Type B pancreatic cell (in vitro differentiated cells): Measurements from ENCODE around the gene CCDC3. TPM values are rescaled to one million over a fixed set of nuclear protein-coding genes. Genes with fewer than 3 reads are reported as not detected.
A peak's percentile ranks its signal among the peaks of the same experiment; 100 is the strongest.

Experiments
- DNase-seq: peaks from one replicate; pipeline ENCODE4 v3.0.0; 2021; ENCODE audit warnings: mixed read lengths; ENCODE audit not compliant: unreplicated experiment; ENCODE audit errors: extremely low spot score
- H3K27ac Mint-ChIP-seq: 2 replicates; pipeline ENCODE4 v1.8.0; 2021; ENCODE audit warnings: mild to moderate bottlenecking, mixed read lengths
- H3K27me3 Mint-ChIP-seq: 2 replicates; pipeline ENCODE4 v1.8.0; 2021; ENCODE audit warnings: mixed read lengths
- H3K36me3 Mint-ChIP-seq: 2 replicates; pipeline ENCODE4 v1.8.0; 2021; ENCODE audit warnings: mixed read lengths
- H3K4me1 Mint-ChIP-seq: one replicate; pipeline ENCODE4 v1.8.0; 2021; ENCODE audit warnings: mixed read lengths; ENCODE audit not compliant: unreplicated experiment
- H3K4me3 Mint-ChIP-seq: 2 replicates; pipeline ENCODE4 v1.8.0; 2021; ENCODE audit warnings: mild to moderate bottlenecking, mixed read lengths
- H3K9me3 Mint-ChIP-seq: 2 replicates; pipeline ENCODE4 v1.8.0; 2021; ENCODE audit warnings: mixed read lengths
- total RNA-seq: library from RNA; stranded (reverse); gene quantifications from 2 replicates; pipeline ENCODE4 v1.2.1, GENCODE V29; 2021; ENCODE audit warnings: low replicate concordance
- TF ChIP-seq, protein P1 (sequence below): fragments of 200-600 bp; sonication (generic); conservative IDR thresholded peaks from 2 replicates; pipeline ENCODE4 v1.5.0; 2021; ENCODE audit warnings: antibody characterized with exemption, mild to moderate bottlenecking

The CCDC3 gene
- total RNA-seq, 1 donor from 2014 or later: 17.6 TPM

DNA sequence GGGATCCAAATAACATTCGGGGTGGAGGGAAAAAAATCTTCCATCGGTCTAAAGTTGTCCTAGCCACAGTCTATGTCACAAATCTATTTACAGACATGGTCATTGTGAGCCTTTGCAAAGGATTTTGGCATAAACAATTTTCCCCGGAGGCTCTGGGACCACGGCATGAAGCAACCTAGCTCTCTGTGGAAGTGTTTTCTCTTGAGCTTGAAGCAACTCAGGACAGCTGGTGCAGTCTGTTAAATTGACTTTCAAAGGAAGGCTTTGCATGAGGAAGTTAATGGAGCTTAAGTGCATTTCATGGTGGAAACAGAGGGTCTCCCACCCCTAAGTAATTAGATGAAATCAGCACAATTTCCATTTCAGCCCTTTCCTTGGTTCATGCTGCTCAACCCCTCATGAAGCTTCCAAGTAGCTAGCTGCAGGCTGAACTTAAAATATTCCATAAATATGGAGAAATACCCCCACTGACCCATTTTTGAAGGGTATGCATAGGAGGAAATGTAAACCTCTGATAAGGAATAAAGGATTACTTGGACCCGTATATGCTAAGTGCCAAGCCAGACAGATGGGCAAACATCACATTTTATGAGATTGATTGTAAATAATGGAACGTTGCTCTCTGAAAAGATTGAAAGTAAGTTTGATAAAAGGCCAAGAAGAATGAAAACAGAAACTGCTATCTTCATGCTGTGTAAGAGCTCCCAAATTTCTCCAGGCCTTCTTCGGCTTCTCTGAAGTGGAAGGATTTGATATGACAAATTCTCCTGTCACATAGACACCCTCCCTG, 39.9 kb downstream of the CCDC3 start:
- Mint-ChIP-seq H3K4me3 (no peak overlapping the region), H3K27ac (no peak overlapping the region), H3K4me1 (peaks cover 17% of the 10 kb centered on the region), H3K36me3 (no peaks in the 10 kb centered on the region), H3K9me3 (no peaks in the 10 kb centered on the region), H3K27me3 (no peaks in the 10 kb centered on the region)
- TF ChIP-seq, protein P1, sequence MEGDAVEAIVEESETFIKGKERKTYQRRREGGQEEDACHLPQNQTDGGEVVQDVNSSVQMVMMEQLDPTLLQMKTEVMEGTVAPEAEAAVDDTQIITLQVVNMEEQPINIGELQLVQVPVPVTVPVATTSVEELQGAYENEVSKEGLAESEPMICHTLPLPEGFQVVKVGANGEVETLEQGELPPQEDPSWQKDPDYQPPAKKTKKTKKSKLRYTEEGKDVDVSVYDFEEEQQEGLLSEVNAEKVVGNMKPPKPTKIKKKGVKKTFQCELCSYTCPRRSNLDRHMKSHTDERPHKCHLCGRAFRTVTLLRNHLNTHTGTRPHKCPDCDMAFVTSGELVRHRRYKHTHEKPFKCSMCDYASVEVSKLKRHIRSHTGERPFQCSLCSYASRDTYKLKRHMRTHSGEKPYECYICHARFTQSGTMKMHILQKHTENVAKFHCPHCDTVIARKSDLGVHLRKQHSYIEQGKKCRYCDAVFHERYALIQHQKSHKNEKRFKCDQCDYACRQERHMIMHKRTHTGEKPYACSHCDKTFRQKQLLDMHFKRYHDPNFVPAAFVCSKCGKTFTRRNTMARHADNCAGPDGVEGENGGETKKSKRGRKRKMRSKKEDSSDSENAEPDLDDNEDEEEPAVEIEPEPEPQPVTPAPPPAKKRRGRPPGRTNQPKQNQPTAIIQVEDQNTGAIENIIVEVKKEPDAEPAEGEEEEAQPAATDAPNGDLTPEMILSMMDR: no peak
- no peak for DNase-seq

GRCh38 chr10:12960941-12961340, 40.6 kb downstream of the CCDC3 start:
- TF ChIP-seq, protein P1: no peak

DNA sequence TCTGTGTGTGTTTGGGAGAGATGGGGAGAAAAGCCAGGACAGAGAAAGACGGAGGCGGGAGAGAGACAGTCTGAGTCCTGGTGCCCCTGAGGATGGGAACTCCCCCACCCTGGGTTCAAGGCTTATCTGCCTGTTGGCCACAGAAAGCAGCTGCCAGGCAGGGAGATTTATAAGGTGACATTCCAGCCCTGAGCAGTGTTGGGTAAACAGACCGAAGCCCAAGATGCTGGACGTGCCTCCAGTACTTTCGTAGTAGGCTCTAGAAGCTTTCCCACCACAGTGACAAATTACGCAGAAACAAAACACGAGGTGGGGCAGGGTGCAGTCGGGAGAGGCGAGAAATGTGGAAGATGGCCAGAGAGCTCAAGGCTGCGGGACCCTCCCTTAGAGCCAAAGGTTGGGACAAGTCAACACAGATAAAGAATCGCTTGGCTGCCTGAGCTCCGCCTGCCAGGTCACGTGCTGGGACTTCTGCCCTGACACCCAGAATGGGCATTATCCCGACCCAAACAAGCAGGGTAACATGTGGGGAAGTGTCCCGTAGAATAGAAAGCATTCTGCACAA, 41.1 kb downstream of the CCDC3 start:
- Mint-ChIP-seq H3K27ac (peak overlapping the region; percentile 53), H3K4me1 (peaks cover 17% of the 10 kb centered on the region), H3K9me3 (no peaks in the 10 kb centered on the region), H3K4me3 (peak overlapping the region; percentile 13), H3K27me3 (no peaks in the 10 kb centered on the region), H3K36me3 (no peaks in the 10 kb centered on the region)
- TF ChIP-seq, protein P1: no peak
- no peak for DNase-seq

More at GRCh38 chr10:12960941-12961340, 40.6 kb downstream of the CCDC3 start:
- Mint-ChIP-seq H3K4me3 (no peak overlapping the region), H3K9me3 (no peaks in the 10 kb centered on the region), H3K27ac (peak overlapping the region; percentile 53), H3K4me1 (peaks cover 17% of the 10 kb centered on the region), H3K36me3 (no peaks in the 10 kb centered on the region), H3K27me3 (no peaks in the 10 kb centered on the region)
- no peak for DNase-seq

- H3K27me3 Mint-ChIP-seq: no peaks in the 10 kb centered on the region
- no peak overlapping the region for H3K4me3 Mint-ChIP-seq
- peaks cover 17% of the 10 kb centered on the region for H3K4me1 Mint-ChIP-seq
- no peak for DNase-seq
- H3K27ac Mint-ChIP-seq: peak overlapping the region; percentile 47
- H3K9me3 Mint-ChIP-seq: no peaks in the 10 kb centered on the region
- TF ChIP-seq, protein P1: no peak
- no peaks in the 10 kb centered on the region for H3K36me3 Mint-ChIP-seq
Measured at GRCh38 chr10:12958546-12959110, 42.9 kb downstream of the CCDC3 start.

- H3K36me3 Mint-ChIP-seq: peaks cover 14% of the 10 kb centered on the region
- H3K27me3 Mint-ChIP-seq: no peaks in the 10 kb centered on the region
- TF ChIP-seq, protein P1: no peak
- peaks cover 11% of the 10 kb centered on the region for H3K9me3 Mint-ChIP-seq
- no peak overlapping the region for H3K27ac Mint-ChIP-seq
- peaks cover 11% of the 10 kb centered on the region for H3K4me1 Mint-ChIP-seq
- peak; percentile 44 for DNase-seq
- no peak overlapping the region for H3K4me3 Mint-ChIP-seq
Measured at GRCh38 chr10:12957081-12957480, 44.4 kb downstream of the CCDC3 start.
